HEK293 (cell line): ENCODE data around the gene HOXC11.
A peak's percentile ranks its signal among the peaks of the same experiment; 100 is the strongest.

Experiments
- EGR2 ChIP-seq: fragments of 450-650 bp; formaldehyde crosslinking; IDR thresholded peaks from 2 replicates; pipeline ENCODE4 v1.5.1; 2016; ENCODE audit warnings: low read depth, missing biosample characterization, missing genetic modification characterization
- HOXA7 ChIP-seq: sonication (generic); formaldehyde crosslinking; IDR thresholded peaks from 2 replicates; pipeline ENCODE4 v1.8.1; 2022; ENCODE audit warnings: missing genetic modification reagents, borderline replicate concordance
- KLF7 ChIP-seq: fragments of 450-650 bp; formaldehyde crosslinking; IDR thresholded peaks from 2 replicates; pipeline ENCODE4 v1.5.1; 2016; ENCODE audit warnings: missing biosample characterization, missing genetic modification characterization, borderline replicate concordance
- KLF8 ChIP-seq: fragments of 450-650 bp; formaldehyde crosslinking; IDR thresholded peaks from 2 replicates; pipeline ENCODE4 v1.5.1; 2016; ENCODE audit warnings: missing biosample characterization, missing genetic modification characterization
- MZF1 ChIP-seq: fragments of 450-650 bp; formaldehyde crosslinking; IDR thresholded peaks from 2 replicates; pipeline ENCODE4 v1.5.1; 2017; ENCODE audit warnings: missing biosample characterization, missing genetic modification characterization, borderline replicate concordance
- PBX3 ChIP-seq: sonication (generic); formaldehyde crosslinking; IDR thresholded peaks from 2 replicates; pipeline ENCODE4 v1.8.1; 2022; ENCODE audit warnings: mild to moderate bottlenecking, moderate library complexity, missing genetic modification reagents
- PRDM4 ChIP-seq: fragments of 450-650 bp; formaldehyde crosslinking; IDR thresholded peaks from 2 replicates; pipeline ENCODE4 v1.5.1; 2017; ENCODE audit warnings: missing biosample characterization, missing genetic modification characterization
- REPIN1 ChIP-seq: fragments of 450-650 bp; formaldehyde crosslinking; IDR thresholded peaks from 2 replicates; pipeline ENCODE4 v1.5.1; 2017; ENCODE audit warnings: missing biosample characterization, missing genetic modification characterization, low read depth
- WT1 ChIP-seq: fragments of 450-650 bp; formaldehyde crosslinking; IDR thresholded peaks from 2 replicates; pipeline ENCODE4 v1.5.1; 2016; ENCODE audit warnings: missing biosample characterization, missing genetic modification characterization
- YY2 ChIP-seq: fragments of 450-650 bp; formaldehyde crosslinking; IDR thresholded peaks from 2 replicates; pipeline ENCODE4 v1.5.1; 2016; ENCODE audit warnings: missing biosample characterization, missing genetic modification characterization
- ZBTB1 ChIP-seq: fragments of 450-650 bp; formaldehyde crosslinking; IDR thresholded peaks from 2 replicates; pipeline ENCODE4 v1.5.1; 2016; ENCODE audit warnings: missing biosample characterization, missing genetic modification characterization
- ZBTB21 ChIP-seq: fragments of 450-650 bp; formaldehyde crosslinking; IDR thresholded peaks from 2 replicates; pipeline ENCODE4 v1.5.1; 2017; ENCODE audit warnings: missing biosample characterization, missing genetic modification characterization
- ZBTB49 ChIP-seq: fragments of 450-650 bp; formaldehyde crosslinking; IDR thresholded peaks from 2 replicates; pipeline ENCODE4 v1.5.1; 2016; ENCODE audit warnings: missing biosample characterization, missing genetic modification characterization, low read depth
- ZBTB8A ChIP-seq: fragments of 450-650 bp; formaldehyde crosslinking; IDR thresholded peaks from 2 replicates; pipeline ENCODE4 v1.5.1; 2016; ENCODE audit warnings: missing biosample characterization, missing genetic modification characterization
- ZNF239 ChIP-seq: fragments of 450-650 bp; formaldehyde crosslinking; IDR thresholded peaks from 2 replicates; pipeline ENCODE4 v1.5.1; 2016; ENCODE audit warnings: missing biosample characterization, missing genetic modification characterization
- ZNF302 ChIP-seq: fragments of 450-650 bp; formaldehyde crosslinking; IDR thresholded peaks from 2 replicates; pipeline ENCODE4 v1.5.1; 2016; ENCODE audit warnings: missing biosample characterization, missing genetic modification characterization, low read depth
- ZNF311 ChIP-seq: fragments of 450-650 bp; formaldehyde crosslinking; IDR thresholded peaks from 2 replicates; pipeline ENCODE4 v1.5.1; 2017; ENCODE audit warnings: missing biosample characterization, missing genetic modification characterization, borderline replicate concordance
- ZNF335 ChIP-seq: fragments of 450-650 bp; formaldehyde crosslinking; conservative IDR thresholded peaks from 2 replicates; pipeline ENCODE4 v1.5.1; 2016; ENCODE audit warnings: missing biosample characterization, missing genetic modification characterization
- ZNF350 ChIP-seq: fragments of 450-650 bp; formaldehyde crosslinking; IDR thresholded peaks from 2 replicates; pipeline ENCODE4 v1.5.0; 2017; ENCODE audit warnings: missing biosample characterization, mild to moderate bottlenecking, missing genetic modification characterization
- ZNF391 ChIP-seq: fragments of 450-650 bp; formaldehyde crosslinking; IDR thresholded peaks from 2 replicates; pipeline ENCODE4 v1.5.1; 2016; ENCODE audit warnings: low read depth, missing biosample characterization, missing genetic modification characterization, borderline replicate concordance
- ZNF48 ChIP-seq: fragments of 450-650 bp; formaldehyde crosslinking; IDR thresholded peaks from 2 replicates; pipeline ENCODE4 v1.5.1; 2016; ENCODE audit warnings: missing biosample characterization, missing genetic modification characterization
- ZNF513 ChIP-seq: fragments of 450-650 bp; IDR thresholded peaks from 2 replicates; pipeline ENCODE4 v1.5.1; 2018; ENCODE audit warnings: missing biosample characterization, missing genetic modification characterization
- ZNF558 ChIP-seq: fragments of 450-650 bp; formaldehyde crosslinking; IDR thresholded peaks from 2 replicates; pipeline ENCODE4 v1.5.1; 2016; ENCODE audit warnings: missing biosample characterization, missing genetic modification characterization
- ZNF600 ChIP-seq: fragments of 450-650 bp; formaldehyde crosslinking; IDR thresholded peaks from 2 replicates; pipeline ENCODE4 v1.5.1; 2016; ENCODE audit warnings: missing biosample characterization, missing genetic modification characterization
- ZNF621 ChIP-seq: fragments of 450-650 bp; formaldehyde crosslinking; IDR thresholded peaks from 2 replicates; pipeline ENCODE4 v1.5.1; 2017; ENCODE audit warnings: missing biosample characterization, missing genetic modification characterization
- ZNF658 ChIP-seq: fragments of 450-650 bp; formaldehyde crosslinking; IDR thresholded peaks from 2 replicates; pipeline ENCODE4; 2016; ENCODE audit warnings: missing biosample characterization, missing genetic modification characterization
- ZNF677 ChIP-seq: fragments of 450-650 bp; IDR thresholded peaks from 2 replicates; pipeline ENCODE4 v1.5.0; 2018; ENCODE audit warnings: missing biosample characterization, mild to moderate bottlenecking, missing genetic modification characterization, moderate library complexity
- ZNF785 ChIP-seq: fragments of 450-650 bp; formaldehyde crosslinking; IDR thresholded peaks from 2 replicates; pipeline ENCODE4 v1.5.1; 2016; ENCODE audit warnings: missing biosample characterization, missing genetic modification characterization
- ZNF843 ChIP-seq: fragments of 450-650 bp; formaldehyde crosslinking; IDR thresholded peaks from 2 replicates; pipeline ENCODE4 v1.5.1; 2016; ENCODE audit warnings: missing biosample characterization, missing genetic modification characterization
- ZXDB ChIP-seq: fragments of 450-650 bp; formaldehyde crosslinking; IDR thresholded peaks from 2 replicates; pipeline ENCODE4 v1.5.1; 2016; ENCODE audit warnings: missing biosample characterization, missing genetic modification characterization
- TF ChIP-seq, protein P1 (sequence below): fragments of 450-650 bp; formaldehyde crosslinking; IDR thresholded peaks from 2 replicates; pipeline ENCODE4 v1.5.1; 2016; ENCODE audit warnings: missing biosample characterization, missing genetic modification characterization

Gene HOXC11

GRCh38 chr12:54001283-54002187, 28.6 kb downstream of the HOXC11 start (continued):
- no peak for TF ChIP-seq ZBTB49 (tag by site-specific recombination)
- no peak for TF ChIP-seq ZNF785
- no peak for TF ChIP-seq KLF8 (tag by site-specific recombination)
- peak; percentile 69 for TF ChIP-seq WT1 (tag by site-specific recombination)
- TF ChIP-seq ZNF621: no peak
- TF ChIP-seq ZNF843 (tag by site-specific recombination): peak; percentile 68; the same call in 1 of the 2 replicates
- TF ChIP-seq ZNF302 (tag by site-specific recombination): no peak
- TF ChIP-seq PBX3 (CRISPR knock-in tag): no peak
- no peak for TF ChIP-seq ZNF239 (tag by site-specific recombination)
- TF ChIP-seq ZNF677: no peak
- no peak for TF ChIP-seq ZNF350 (tag by site-specific recombination)
- TF ChIP-seq ZBTB8A (tag by site-specific recombination): peak; percentile 42
- no peak for TF ChIP-seq REPIN1 (tag by site-specific recombination)
- no peak for TF ChIP-seq KLF7 (tag by site-specific recombination)
- TF ChIP-seq MZF1 (tag by site-specific recombination): peak; percentile 25; the same call in 1 of the 2 replicates
- no peak for TF ChIP-seq EGR2 (tag by site-specific recombination)
- no peak for TF ChIP-seq ZNF391 (tag by site-specific recombination)
- TF ChIP-seq ZNF311: no peak
- TF ChIP-seq ZNF335 (tag by site-specific recombination): no peak
- TF ChIP-seq ZNF600: peak; percentile 78
- TF ChIP-seq, protein P1, sequence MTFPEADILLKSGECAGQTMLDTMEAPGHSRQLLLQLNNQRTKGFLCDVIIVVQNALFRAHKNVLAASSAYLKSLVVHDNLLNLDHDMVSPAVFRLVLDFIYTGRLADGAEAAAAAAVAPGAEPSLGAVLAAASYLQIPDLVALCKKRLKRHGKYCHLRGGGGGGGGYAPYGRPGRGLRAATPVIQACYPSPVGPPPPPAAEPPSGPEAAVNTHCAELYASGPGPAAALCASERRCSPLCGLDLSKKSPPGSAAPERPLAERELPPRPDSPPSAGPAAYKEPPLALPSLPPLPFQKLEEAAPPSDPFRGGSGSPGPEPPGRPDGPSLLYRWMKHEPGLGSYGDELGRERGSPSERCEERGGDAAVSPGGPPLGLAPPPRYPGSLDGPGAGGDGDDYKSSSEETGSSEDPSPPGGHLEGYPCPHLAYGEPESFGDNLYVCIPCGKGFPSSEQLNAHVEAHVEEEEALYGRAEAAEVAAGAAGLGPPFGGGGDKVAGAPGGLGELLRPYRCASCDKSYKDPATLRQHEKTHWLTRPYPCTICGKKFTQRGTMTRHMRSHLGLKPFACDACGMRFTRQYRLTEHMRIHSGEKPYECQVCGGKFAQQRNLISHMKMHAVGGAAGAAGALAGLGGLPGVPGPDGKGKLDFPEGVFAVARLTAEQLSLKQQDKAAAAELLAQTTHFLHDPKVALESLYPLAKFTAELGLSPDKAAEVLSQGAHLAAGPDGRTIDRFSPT: no peak
- no peak for TF ChIP-seq ZBTB21 (tag by site-specific recombination)
- TF ChIP-seq PRDM4 (tag by site-specific recombination): peak; percentile 85
- no peak for TF ChIP-seq ZXDB (tag by site-specific recombination)
- TF ChIP-seq YY2: no peak
- TF ChIP-seq HOXA7 (CRISPR knock-in tag): no peak
- TF ChIP-seq ZNF48 (tag by site-specific recombination): no peak
- TF ChIP-seq ZBTB1 (tag by site-specific recombination): no peak
- no peak for TF ChIP-seq ZNF513 (tag by site-specific recombination)
- no peak for TF ChIP-seq ZNF658 (tag by site-specific recombination)
- TF ChIP-seq ZNF558 (tag by site-specific recombination): no peak
